KBM-7 (cell line): ENCODE measurements around the gene TANC1.
A peak's percentile ranks its signal among the peaks of the same experiment; 100 is the strongest.

Source experiments
- DNase-seq: peaks from one replicate; pipeline ENCODE4 v3.0.0-alpha.2; 2015
- in situ Hi-C: fragments of 300-500 bp; cut with MboI; formaldehyde crosslinking; loops from 2 replicates; pipeline ENCODE4 v1.14.3; 2020; ENCODE audit warnings: low sequenced_read_pairs, low pct_unique_long_range_greater_than_20kb, mixed read lengths

The TANC1 gene

GRCh38 chr2:158955842-158956365 lies 12.5 kb upstream of the TANC1 start:
- DNase-seq, result no peak
- in situ Hi-C loops, result no loop called here

GRCh38 chr2:158958365-158958764 lies 10.1 kb upstream of the TANC1 start:
- in situ Hi-C loops, result no loop called here
- DNase-seq, result no peak

- in situ Hi-C loops, result no loop called here
- DNase-seq, result no peak
Observed at GRCh38 chr2:158960193-158960592, 8.2 kb upstream of the TANC1 start.

- no peak for DNase-seq
- in situ Hi-C loops, result no loop called here
Observed at GRCh38 chr2:158962074-158962473, 6.4 kb upstream of the TANC1 start.

GRCh38 chr2:158963071-158963470 lies 5.4 kb upstream of the TANC1 start:
- in situ Hi-C loops, result no loop called here
- DNase-seq, result no peak

- DNase-seq, result no peak
- in situ Hi-C loops, result no loop called here
Observed at GRCh38 chr2:158965107-158965506, 3.3 kb upstream of the TANC1 start.

GRCh38 chr2:158965641-158966040 lies 2.8 kb upstream of the TANC1 start:
- in situ Hi-C loops, result no loop called here
- no peak for DNase-seq

GRCh38 chr2:158966312-158966711 lies 2.1 kb upstream of the TANC1 start:
- in situ Hi-C loops, result no loop called here
- no peak for DNase-seq

GRCh38 chr2:158967114-158967730 lies 1.2 kb upstream of the TANC1 start:
- in situ Hi-C loops, result no loop called here

GRCh38 chr2:158967731-158968395 lies 577 bp upstream of the TANC1 start:
- DNase-seq, result peak; percentile 73
- in situ Hi-C loops, result no loop called here

More at GRCh38 chr2:158967114-158967730, 1.2 kb upstream of the TANC1 start:
- DNase-seq, result peak; percentile 74

- DNase-seq, result peak; percentile 12
- in situ Hi-C loops, result no loop called here
Observed at GRCh38 chr2:158969162-158969714, 798 bp downstream of the TANC1 start.

- peak; percentile 53 for DNase-seq
- in situ Hi-C loops, result no loop called here
Observed at GRCh38 chr2:158969715-158970240, 1.3 kb downstream of the TANC1 start.

- peak; percentile 43 for DNase-seq
- in situ Hi-C loops, result no loop called here
Observed at GRCh38 chr2:158970241-158970751, 1.9 kb downstream of the TANC1 start.

GRCh38 chr2:158973116-158973956 lies 4.9 kb downstream of the TANC1 start:
- no peak for DNase-seq

GRCh38 chr2:158975271-158975921 lies 7.0 kb downstream of the TANC1 start:
- in situ Hi-C loops, result no loop called here
- no peak for DNase-seq

More at GRCh38 chr2:158973116-158973956, 4.9 kb downstream of the TANC1 start:
- in situ Hi-C loops, result no loop called here

- DNase-seq, result no peak
- in situ Hi-C loops, result no loop called here
Observed at GRCh38 chr2:158979772-158980171, 11.3 kb downstream of the TANC1 start.

GRCh38 chr2:158984604-158985135 lies 16.2 kb downstream of the TANC1 start:
- in situ Hi-C loops, result no loop called here
- peak; percentile 18 for DNase-seq

GRCh38 chr2:158988501-158988900 lies 20.1 kb downstream of the TANC1 start:
- no peak for DNase-seq
- in situ Hi-C loops, result no loop called here
